HG02938 (cell line): ENCODE results near the gene SFXN3.

Source experiments
- ATAC-seq: cut with Tn5 transposase; IDR thresholded peaks from one replicate; pipeline ENCODE4 v1.9.1; 2021; ENCODE audit warnings: mild to moderate bottlenecking, moderate library complexity; ENCODE audit not compliant: unreplicated experiment

SFXN3 gene

DNA sequence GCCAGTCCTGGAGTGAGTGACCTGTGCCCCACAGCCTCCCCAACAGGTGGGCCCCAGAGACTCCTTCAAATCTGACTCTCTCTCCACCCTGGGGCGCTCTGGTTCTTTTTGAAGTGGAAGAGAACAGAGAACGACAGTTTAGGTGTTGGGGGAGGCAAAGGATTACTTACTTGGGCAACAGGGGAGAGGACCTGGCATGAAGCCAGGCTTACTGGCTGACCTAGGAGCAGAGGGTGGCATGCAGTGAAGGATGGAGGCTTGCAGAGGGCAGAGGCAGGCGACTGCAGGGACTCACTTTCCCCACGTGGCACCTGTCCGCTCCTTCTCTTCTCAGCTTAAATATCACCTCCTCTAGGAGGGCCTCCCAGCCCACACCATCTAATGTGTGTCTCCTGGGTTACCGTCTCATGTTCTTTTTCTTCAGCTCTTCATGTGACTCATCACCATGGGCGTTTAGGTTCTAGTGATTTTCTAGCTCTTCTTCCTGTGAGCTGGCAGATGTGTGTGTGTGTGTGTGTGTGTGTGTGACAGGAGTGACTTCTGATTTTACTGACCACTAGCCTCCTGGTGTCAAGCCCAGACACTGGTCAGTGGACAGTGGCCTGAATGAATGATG is 16.0 kb upstream of the SFXN3 start:
- ATAC-seq = no peak

- no peak for ATAC-seq
Observed at GRCh38 chr10:101015582-101015973, 15.5 kb upstream of the SFXN3 start.

GRCh38 chr10:101016814-101017213 is 14.2 kb upstream of the SFXN3 start:
- ATAC-seq = no peak

DNA sequence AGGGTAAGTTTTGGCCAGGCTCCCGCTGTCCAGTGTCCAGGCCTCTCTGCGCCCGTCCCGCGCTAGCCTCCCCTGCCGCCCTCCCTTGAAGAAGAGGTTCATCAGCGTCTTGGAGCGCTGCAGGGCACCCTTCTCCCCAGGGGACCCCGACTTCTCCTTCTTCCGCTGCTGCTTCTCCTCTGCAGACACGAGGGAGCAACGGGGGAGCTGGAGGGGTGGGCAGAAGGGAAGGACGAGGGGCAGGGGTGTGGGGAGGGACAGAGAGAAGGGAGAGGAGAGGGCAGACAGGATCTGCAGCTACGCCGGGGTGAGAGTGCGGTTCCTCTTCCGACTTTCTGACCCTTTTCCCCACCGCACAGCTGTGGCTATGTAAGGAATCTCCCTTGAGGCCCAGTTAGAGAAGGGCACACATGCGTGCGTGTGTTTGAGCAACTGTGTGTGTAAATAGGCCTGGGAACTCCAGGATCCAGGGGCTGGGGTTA is 12.9 kb upstream of the SFXN3 start:
- no peak for ATAC-seq

DNA sequence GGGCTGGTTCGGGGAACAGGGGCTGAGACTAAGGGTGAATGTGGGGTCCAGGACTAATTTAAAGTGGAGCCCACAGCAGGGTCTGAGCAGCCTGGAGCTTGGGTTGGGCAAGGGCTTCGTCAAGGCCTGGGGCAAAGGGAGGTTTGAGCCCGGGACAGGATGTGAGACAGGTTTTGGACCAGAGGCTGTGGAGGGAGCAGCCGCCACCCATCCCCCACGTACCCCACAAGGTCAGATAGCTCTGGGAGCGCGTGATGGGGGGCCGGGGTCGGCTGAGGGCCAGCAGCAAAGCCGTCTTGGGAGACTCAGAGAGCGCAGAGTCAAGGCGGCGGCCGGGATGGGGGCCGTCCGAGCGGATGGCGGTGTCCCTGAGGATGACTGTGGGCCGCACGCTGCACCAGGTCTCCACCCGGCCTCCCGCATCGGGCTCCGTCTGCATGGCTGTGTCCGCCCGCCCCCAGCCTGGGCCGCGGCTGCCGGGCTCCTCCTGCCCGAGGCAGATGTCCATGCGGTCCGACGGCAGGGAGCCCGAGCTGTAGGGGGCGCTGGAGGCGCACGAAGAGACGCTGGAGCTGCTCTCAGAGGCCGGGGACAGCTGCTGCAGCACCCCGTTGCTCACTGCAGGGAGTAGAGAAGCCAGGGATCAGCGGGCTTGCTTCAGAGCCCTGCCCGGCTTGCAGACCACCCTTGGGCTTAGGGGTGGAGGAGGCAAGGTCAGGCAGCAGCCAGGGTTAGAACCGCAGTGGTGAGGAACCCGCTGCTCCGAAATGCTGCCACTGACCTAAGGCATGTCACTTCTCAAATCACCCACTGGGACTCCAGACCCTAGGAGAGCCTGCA is 12.2 kb upstream of the SFXN3 start:
- ATAC-seq = no peak

- no peak for ATAC-seq
Observed at GRCh38 chr10:101019440-101019703, 11.7 kb upstream of the SFXN3 start.

DNA sequence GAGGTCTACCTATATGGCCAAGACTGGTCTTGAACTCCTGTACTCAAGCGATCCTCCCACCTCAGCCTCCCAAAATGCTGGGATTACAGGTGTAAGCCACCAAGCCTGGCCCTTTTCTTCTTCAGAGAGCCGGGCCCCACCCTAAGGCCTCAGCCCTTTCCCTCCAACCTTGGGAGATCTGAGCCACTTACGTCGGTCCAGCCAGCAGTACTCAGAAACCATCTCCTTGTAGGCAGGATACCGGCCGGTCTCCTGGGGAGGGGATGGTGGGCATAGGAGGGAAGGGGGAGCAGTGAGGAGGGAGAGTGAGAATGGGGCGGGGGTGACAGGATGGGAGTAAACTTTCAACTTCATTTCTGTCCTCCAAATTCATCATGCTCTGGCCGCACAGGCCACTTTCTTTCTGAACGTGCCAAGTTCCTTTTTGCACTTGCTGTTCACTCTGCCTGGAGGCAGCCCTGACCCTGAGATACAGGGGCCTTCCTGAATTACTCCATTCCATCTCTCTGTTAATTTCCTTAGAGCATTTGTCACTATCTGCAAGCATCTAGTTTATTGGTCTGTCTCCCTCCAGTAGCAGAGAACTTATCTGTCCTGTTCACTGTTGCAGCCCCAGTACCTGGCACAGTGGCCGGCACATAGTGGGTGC is 10.5 kb upstream of the SFXN3 start:
- ATAC-seq = no peak

DNA sequence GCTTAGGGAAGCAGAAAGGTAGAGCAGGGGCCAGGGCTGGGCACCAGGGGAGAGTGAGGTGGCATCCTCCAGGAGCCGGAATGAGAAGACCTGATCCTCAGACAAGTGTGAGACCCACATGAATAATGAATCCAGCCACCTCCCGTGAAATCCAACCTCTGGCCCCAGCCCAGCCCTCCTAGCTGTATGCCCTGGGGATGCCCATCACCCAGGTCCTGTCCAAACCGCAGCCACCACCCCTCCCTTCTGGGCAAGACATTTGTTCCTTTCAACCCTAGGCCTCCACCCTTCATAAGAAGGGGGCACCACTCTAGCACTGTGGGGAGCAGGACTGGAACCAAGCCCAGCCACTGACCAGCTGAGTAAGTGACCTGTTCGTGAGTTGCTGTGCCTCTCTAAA is 9.8 kb upstream of the SFXN3 start:
- no peak for ATAC-seq

- ATAC-seq = no peak
Observed at GRCh38 chr10:101021692-101022251, 9.3 kb upstream of the SFXN3 start.

DNA sequence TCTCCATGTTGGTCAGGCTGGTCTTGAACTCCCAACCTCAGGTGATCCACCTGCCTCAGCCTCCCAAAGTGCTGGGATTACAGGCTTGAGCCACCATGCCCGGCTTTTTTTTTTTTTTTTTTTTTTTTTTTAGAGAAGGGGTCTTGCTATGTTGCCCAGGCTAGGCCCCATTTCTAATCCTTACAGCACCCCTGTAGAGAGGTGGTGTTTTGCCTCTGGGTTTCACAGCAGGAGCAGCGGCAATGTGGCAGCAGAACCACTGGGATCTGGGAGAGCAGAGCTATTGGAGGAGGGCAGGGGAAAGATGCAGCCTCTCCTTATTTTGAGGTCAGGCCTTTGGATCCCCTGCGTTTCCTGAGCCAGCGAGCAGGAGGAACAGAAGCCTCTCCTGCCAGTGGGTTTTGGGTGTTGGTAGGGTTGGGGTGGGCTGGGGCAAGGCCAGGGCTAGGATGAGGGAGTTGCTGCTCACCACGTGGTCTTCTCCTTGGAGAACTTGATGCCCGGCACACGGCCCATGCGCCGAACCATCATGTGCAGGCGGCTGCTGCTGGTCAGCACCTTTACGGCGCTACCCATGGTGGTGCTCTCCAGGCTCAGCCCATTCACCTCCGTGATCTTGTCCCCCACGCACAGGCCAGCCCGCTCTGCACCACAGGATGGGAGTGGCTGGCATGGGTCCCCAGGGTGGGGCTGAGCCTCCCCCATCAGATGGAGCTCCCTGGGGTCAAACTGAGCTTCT is 7.9 kb upstream of the SFXN3 start:
- no peak for ATAC-seq

DNA sequence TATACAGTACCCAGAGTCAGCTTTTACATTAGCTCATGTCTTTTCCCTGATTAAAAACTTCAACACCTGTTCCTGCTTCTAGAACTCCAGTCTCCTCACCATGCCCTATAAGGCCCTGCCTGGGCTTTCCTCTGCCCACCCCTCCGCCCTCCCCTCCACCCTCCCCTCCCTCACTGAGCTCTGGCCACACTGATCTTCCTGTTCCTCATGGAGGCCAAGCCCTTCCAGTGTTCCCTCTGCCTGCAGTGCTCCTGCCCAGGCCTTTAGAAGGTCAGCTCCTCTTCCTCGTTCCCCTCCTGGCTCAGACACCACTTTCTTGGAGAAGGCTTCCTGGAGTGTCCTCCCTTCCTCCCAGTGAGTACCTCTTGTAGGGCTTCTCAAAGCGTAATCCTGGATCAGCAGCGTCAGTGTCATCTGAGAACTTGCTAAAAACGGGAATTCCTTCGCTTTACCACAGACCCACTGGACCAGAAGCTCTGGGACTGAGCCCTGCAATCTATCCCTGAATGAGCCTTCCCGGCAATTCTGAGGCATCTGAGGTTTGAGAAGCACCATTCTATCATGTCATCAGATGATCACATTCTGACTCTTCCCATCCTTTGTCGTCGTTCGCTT is 3.8 kb upstream of the SFXN3 start:
- ATAC-seq = no peak

- no peak for ATAC-seq
Observed at GRCh38 chr10:101028446-101029337, 2.3 kb upstream of the SFXN3 start.

- ATAC-seq = no peak
Observed at GRCh38 chr10:101029520-101030295, 1.3 kb upstream of the SFXN3 start.

GRCh38 chr10:101030496-101031127 is 422 bp upstream of the SFXN3 start:
- ATAC-seq = no peak

DNA sequence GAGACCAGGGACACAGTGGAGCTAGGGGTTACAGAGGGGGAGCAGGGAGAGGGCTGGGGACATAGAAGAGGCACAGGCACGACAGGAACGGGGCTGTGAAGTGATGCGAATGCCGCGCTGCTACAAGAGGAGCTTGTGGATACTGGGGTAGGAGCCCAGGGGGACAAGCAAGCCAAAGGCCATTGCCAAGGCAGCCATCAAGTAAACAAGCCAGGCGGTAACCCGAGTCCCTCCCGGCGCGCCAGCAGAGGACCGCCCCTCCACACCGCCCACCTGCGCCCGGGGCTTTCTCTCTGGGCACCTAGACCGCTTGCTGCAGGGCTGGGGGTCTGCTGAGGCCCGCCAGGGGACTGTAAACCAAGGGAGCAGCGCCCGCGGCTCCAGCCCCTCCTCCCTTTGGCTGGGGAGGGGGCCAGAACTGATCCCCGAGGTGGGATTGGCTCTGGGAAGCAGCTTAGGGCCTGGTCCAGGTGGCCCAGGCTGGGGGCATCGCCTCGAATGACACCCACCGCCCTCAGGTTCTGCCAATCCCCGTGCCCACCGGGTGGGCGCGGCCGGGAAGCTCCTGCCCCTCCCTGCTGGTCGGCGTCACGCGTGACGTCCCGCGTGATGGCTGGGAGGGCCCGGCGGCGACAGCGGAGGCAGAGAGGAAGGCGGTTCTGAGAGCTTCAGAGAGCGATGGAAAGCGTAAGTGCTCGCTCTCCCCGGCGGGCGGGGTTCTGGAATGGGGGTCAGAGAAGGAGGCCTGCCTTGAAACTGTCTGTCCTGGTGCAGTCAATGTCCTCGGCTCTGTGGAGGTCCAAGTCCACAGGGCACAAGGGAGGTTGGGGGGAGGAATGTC is 982 bp downstream of the SFXN3 start:
- peak; percentile 49 for ATAC-seq

- peak; percentile 22 for ATAC-seq
Observed at GRCh38 chr10:101032637-101033224, 1.7 kb downstream of the SFXN3 start.

DNA sequence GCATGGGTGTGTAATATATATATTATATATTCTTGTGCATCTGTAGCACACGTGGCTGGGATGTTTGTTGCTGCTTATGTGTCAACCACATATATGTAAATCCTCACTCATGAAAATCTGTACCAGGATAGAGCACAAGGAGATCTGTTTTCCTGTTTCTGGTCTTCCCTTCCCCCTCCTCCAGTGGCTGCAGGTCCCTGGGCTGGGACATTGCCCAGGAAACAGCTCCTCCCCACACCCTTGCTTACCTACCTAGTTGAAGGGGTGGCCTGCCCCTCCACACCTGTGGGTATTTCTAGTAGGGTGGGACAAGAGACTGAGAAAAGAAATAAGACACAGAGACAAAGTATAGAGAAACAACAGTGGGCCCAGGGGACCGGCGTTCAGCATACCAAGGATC is 2.2 kb downstream of the SFXN3 start:
- ATAC-seq = no peak
